SK-N-SH (cell line): ENCODE data around the gene SLC26A2.
"Not testable (repeated sequence)": the region's sequence is repeated elsewhere in the genome, so short reads cannot be mapped to it uniquely, and the experiment has no call there.

Experiments used
- EP300 ChIP-seq, 2 experiments: IDR thresholded peaks; 2 replicates each; pipeline versions ENCODE4 v1.4.0 to v1.6.1; 2012; ENCODE audit warnings: borderline replicate concordance in 1 of 2, low read depth in 1 of 2, low read length in 1 of 2
- MEF2A ChIP-seq: IDR thresholded peaks from 2 replicates; pipeline ENCODE4 v1.4.0; 2012; ENCODE audit warnings: low read depth, borderline replicate concordance
- SMC3 ChIP-seq: IDR thresholded peaks from 2 replicates; pipeline ENCODE4 v1.6.1; 2012; ENCODE audit warnings: low read depth, low read length, improper control_type of control experiment
- TF ChIP-seq, protein P1 (sequence below): fragments of 200-600 bp; sonication (generic); IDR thresholded peaks from 2 replicates; pipeline ENCODE4 v1.6.1; 2017; ENCODE audit warnings: antibody characterized with exemption, mild to moderate bottlenecking, moderate library complexity
- TF ChIP-seq, protein P2 (sequence below): IDR thresholded peaks from 2 replicates; pipeline ENCODE4 v1.6.1; 2012; ENCODE audit warnings: mild to moderate bottlenecking, low read depth, low read length, moderate library complexity

GRCh38 chr5:149942741-149943169 lies 17.8 kb upstream of the SLC26A2 start:
- TF ChIP-seq, protein P1, sequence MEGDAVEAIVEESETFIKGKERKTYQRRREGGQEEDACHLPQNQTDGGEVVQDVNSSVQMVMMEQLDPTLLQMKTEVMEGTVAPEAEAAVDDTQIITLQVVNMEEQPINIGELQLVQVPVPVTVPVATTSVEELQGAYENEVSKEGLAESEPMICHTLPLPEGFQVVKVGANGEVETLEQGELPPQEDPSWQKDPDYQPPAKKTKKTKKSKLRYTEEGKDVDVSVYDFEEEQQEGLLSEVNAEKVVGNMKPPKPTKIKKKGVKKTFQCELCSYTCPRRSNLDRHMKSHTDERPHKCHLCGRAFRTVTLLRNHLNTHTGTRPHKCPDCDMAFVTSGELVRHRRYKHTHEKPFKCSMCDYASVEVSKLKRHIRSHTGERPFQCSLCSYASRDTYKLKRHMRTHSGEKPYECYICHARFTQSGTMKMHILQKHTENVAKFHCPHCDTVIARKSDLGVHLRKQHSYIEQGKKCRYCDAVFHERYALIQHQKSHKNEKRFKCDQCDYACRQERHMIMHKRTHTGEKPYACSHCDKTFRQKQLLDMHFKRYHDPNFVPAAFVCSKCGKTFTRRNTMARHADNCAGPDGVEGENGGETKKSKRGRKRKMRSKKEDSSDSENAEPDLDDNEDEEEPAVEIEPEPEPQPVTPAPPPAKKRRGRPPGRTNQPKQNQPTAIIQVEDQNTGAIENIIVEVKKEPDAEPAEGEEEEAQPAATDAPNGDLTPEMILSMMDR = not testable (repeated sequence)
- TF ChIP-seq SMC3; MEF2A; EP300 (IDR thresholded peaks at IDR 0.05; ENCODE audit: borderline replicate concordance in 1 of 2, low read depth in 1 of 2, low read length in 1 of 2): not testable (repeated sequence)
- TF ChIP-seq, protein P2, sequence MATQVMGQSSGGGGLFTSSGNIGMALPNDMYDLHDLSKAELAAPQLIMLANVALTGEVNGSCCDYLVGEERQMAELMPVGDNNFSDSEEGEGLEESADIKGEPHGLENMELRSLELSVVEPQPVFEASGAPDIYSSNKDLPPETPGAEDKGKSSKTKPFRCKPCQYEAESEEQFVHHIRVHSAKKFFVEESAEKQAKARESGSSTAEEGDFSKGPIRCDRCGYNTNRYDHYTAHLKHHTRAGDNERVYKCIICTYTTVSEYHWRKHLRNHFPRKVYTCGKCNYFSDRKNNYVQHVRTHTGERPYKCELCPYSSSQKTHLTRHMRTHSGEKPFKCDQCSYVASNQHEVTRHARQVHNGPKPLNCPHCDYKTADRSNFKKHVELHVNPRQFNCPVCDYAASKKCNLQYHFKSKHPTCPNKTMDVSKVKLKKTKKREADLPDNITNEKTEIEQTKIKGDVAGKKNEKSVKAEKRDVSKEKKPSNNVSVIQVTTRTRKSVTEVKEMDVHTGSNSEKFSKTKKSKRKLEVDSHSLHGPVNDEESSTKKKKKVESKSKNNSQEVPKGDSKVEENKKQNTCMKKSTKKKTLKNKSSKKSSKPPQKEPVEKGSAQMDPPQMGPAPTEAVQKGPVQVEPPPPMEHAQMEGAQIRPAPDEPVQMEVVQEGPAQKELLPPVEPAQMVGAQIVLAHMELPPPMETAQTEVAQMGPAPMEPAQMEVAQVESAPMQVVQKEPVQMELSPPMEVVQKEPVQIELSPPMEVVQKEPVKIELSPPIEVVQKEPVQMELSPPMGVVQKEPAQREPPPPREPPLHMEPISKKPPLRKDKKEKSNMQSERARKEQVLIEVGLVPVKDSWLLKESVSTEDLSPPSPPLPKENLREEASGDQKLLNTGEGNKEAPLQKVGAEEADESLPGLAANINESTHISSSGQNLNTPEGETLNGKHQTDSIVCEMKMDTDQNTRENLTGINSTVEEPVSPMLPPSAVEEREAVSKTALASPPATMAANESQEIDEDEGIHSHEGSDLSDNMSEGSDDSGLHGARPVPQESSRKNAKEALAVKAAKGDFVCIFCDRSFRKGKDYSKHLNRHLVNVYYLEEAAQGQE = not testable (repeated sequence)
